SK-N-SH (cell line): Measurements from ENCODE around the gene ZG16B. TPM values are rescaled to one million over a fixed set of nuclear protein-coding genes. Genes with fewer than 3 reads are reported as not detected.

Experiments
- CTCF ChIA-PET: fragments of 300-600, 350-600 bp; formaldehyde crosslinking; extraction: SDS; loops from one replicate; lab custom pipeline; 2021; lab: Yijun Ruan, JAX
- POLR2A ChIA-PET: fragments of 350-600 bp; sonication (Branson Sonifier 250); formaldehyde crosslinking; extraction: SDS; loops from one replicate; lab custom pipeline; 2020; ENCODE audit warnings: antibody characterized with exemption, inconsistent platforms; lab: Yijun Ruan, JAX
- DNase-seq: peaks from one replicate; pipeline ENCODE4 v3.0.0; 2012
- H2AFZ ChIP-seq: fragments of 200-600 bp; sonication (generic); 2 replicates; pipeline ENCODE4 v1.8.1; 2016; ENCODE audit warnings: antibody characterized with exemption, mild to moderate bottlenecking, low read depth
- H3F3A ChIP-seq: fragments of 200-600 bp; sonication (generic); replicated peaks from 2 replicates; pipeline ENCODE3; 2016; ENCODE audit warnings: antibody characterized with exemption, mild to moderate bottlenecking; ENCODE audit not compliant: insufficient read depth
- H3K27ac ChIP-seq, 2 experiments: fragments of 200-500 bp in 1 of 2; fragments of 200-600 bp in 1 of 2; sonication (Bioruptor generic) in 1 of 2; sonication (generic), shearing (Covaris generic) in 1 of 2; 2 replicates each; pipeline versions ENCODE4 v1.5.1 to v1.6.1; 2014 to 2016; ENCODE audit warnings: low read depth in 2 of 2, inconsistent platforms in 1 of 2, low read length in 1 of 2, mild to moderate bottlenecking in 1 of 2, mixed read lengths in 1 of 2
- H3K27me3 ChIP-seq: fragments of 200-600 bp; sonication (generic), shearing (Covaris generic); 2 replicates; pipeline ENCODE4 v1.6.1; 2016; ENCODE audit warnings: mixed run types; ENCODE audit not compliant: insufficient read depth
- H3K36me3 ChIP-seq, 2 experiments: fragments of 200-500 bp in 1 of 2; fragments of 200-600 bp in 1 of 2; sonication (Bioruptor generic) in 1 of 2; sonication (generic) in 1 of 2; replicated peaks in 1 of 2; 2 replicates each; pipeline versions ENCODE3 to v1.5.1; 2014 to 2016; ENCODE audit warnings: low read length in 1 of 2, mild to moderate bottlenecking in 1 of 2; ENCODE audit not compliant: insufficient read depth in 2 of 2, control insufficient read depth in 1 of 2
- H3K4me1 ChIP-seq, 2 experiments: fragments of 200-500 bp in 1 of 2; fragments of 200-600 bp in 1 of 2; sonication (Bioruptor generic) in 1 of 2; sonication (generic), shearing (Covaris generic) in 1 of 2; 2 replicates each; pipeline versions ENCODE4 v1.5.1 to v1.6.1; 2014 to 2016; ENCODE audit warnings: low read depth in 1 of 2, low read length in 1 of 2, mixed run types in 1 of 2; ENCODE audit not compliant: insufficient read depth in 2 of 2, control insufficient read depth in 1 of 2
- H3K4me2 ChIP-seq: fragments of 200-600 bp; sonication (generic), shearing (Covaris generic); 2 replicates; pipeline ENCODE4 v1.6.1; 2017; ENCODE audit warnings: mixed run types
- H3K4me3 ChIP-seq, 2 experiments: fragments of 200-500 bp in 1 of 2; fragments of 200-600 bp in 1 of 2; sonication (Bioruptor generic) in 1 of 2; sonication (generic), shearing (Covaris generic) in 1 of 2; 2 replicates each; pipeline versions ENCODE4 v1.5.1 to v1.8.1; 2014 to 2016; ENCODE audit warnings: low read depth in 2 of 2, inconsistent platforms in 1 of 2, low read length in 1 of 2, mild to moderate bottlenecking in 1 of 2, mixed read lengths in 1 of 2, moderate library complexity in 1 of 2
- H3K79me2 ChIP-seq: fragments of 200-600 bp; sonication (generic); 2 replicates; pipeline ENCODE4 v1.8.1; 2017; ENCODE audit warnings: mild to moderate bottlenecking; ENCODE audit not compliant: insufficient read depth
- H3K9ac ChIP-seq: fragments of 200-600 bp; sonication (generic); 2 replicates; pipeline ENCODE4 v1.6.1; 2017; ENCODE audit warnings: mixed run types
- H3K9me2 ChIP-seq: fragments of 200-600 bp; sonication (generic); 2 replicates; pipeline ENCODE4 v1.6.1; 2017; ENCODE audit warnings: mixed run types
- H3K9me3 ChIP-seq: fragments of 200-600 bp; sonication (generic); 2 replicates; pipeline ENCODE4 v1.6.1; 2017; ENCODE audit warnings: mixed run types, mild to moderate bottlenecking, moderate library complexity
- H4K20me1 ChIP-seq: fragments of 200-600 bp; sonication (generic); 2 replicates; pipeline ENCODE4 v1.6.1; 2017; ENCODE audit warnings: mild to moderate bottlenecking, mixed run types; ENCODE audit not compliant: insufficient read depth
- CHD2 ChIP-seq: fragments of 150-350 bp; IDR thresholded peaks from 2 replicates; pipeline ENCODE4 v1.6.1; 2018; ENCODE audit warnings: low read length; ENCODE audit not compliant: partially characterized antibody
- ELF1 ChIP-seq: IDR thresholded peaks from 2 replicates; pipeline ENCODE4 v1.4.0; 2012
- EP300 ChIP-seq, 2 experiments: IDR thresholded peaks; 2 replicates each; pipeline versions ENCODE4 v1.4.0 to v1.6.1; 2012; ENCODE audit warnings: borderline replicate concordance in 1 of 2, low read depth in 1 of 2, low read length in 1 of 2
- EZH2phosphoT487 ChIP-seq: fragments of 200-600 bp; sonication (generic); IDR thresholded peaks from 2 replicates; pipeline ENCODE4 v1.6.1; 2017; ENCODE audit warnings: low read depth, mixed run types, mild to moderate bottlenecking, antibody characterized with exemption, moderate library complexity, borderline replicate concordance
- FOSL2 ChIP-seq: IDR thresholded peaks from 2 replicates; pipeline ENCODE4 v1.4.0; 2012; ENCODE audit warnings: low read depth, mild to moderate bottlenecking, moderate library complexity, borderline replicate concordance
- FOXJ3 ChIP-seq: sonication (generic); formaldehyde crosslinking; IDR thresholded peaks from 2 replicates; pipeline ENCODE4 v1.5.1; 2020; ENCODE audit warnings: mild to moderate bottlenecking, missing genetic modification reagents
- FOXM1 ChIP-seq: IDR thresholded peaks from 2 replicates; pipeline ENCODE4 v1.4.0; 2012; ENCODE audit warnings: low read depth, mild to moderate bottlenecking
- GABPA ChIP-seq: IDR thresholded peaks from 2 replicates; pipeline ENCODE4 v1.4.0; 2012; ENCODE audit warnings: low read depth, mild to moderate bottlenecking
- IRF3 ChIP-seq: fragments of 150-350 bp; IDR thresholded peaks from 2 replicates; pipeline ENCODE4 v1.6.1; 2016; ENCODE audit warnings: mild to moderate bottlenecking, low read depth, low read length
- JUND ChIP-seq: IDR thresholded peaks from 2 replicates; pipeline ENCODE4 v1.4.0; 2012
- MEF2A ChIP-seq: IDR thresholded peaks from 2 replicates; pipeline ENCODE4 v1.4.0; 2012; ENCODE audit warnings: low read depth, borderline replicate concordance
- RCOR1 ChIP-seq: fragments of 150-350 bp; IDR thresholded peaks from 2 replicates; pipeline ENCODE4 v1.6.1; 2017; ENCODE audit warnings: antibody characterized with exemption, low read length
- RFX5 ChIP-seq: IDR thresholded peaks from 2 replicates; pipeline ENCODE4 v1.6.1; 2012; ENCODE audit warnings: mild to moderate bottlenecking, improper control_type of control experiment, low read length
- RXRA ChIP-seq: IDR thresholded peaks from 2 replicates; pipeline ENCODE4 v1.4.0; 2012; ENCODE audit warnings: low read depth, mild to moderate bottlenecking, borderline replicate concordance
- SIN3A ChIP-seq: IDR thresholded peaks from 2 replicates; pipeline ENCODE4 v1.6.1; 2012; ENCODE audit warnings: low read depth, mild to moderate bottlenecking, low read length, moderate library complexity, borderline replicate concordance
- SMC3 ChIP-seq: IDR thresholded peaks from 2 replicates; pipeline ENCODE4 v1.6.1; 2012; ENCODE audit warnings: low read depth, low read length, improper control_type of control experiment
- USF2 ChIP-seq: fragments of 150-350 bp; IDR thresholded peaks from 2 replicates; pipeline ENCODE4 v1.6.1; 2017; ENCODE audit warnings: antibody characterized with exemption, low read length, low read depth, borderline replicate concordance
- ZBTB33 ChIP-seq: IDR thresholded peaks from 2 replicates; pipeline ENCODE4 v1.4.0; 2012; ENCODE audit warnings: low read depth, borderline replicate concordance
- WGBS: methylation state at CpG from one replicate; pipeline ENCODE4 v1.1.6; 2017; ENCODE audit warnings: low lambda C conversion rate; 5-methylcytosine and 5-hydroxymethylcytosine counted together
- polyA plus RNA-seq, 3 experiments: library from polyadenylated mRNA; depleted of rRNA; stranded (reverse); fragments of >200 nt; gene quantifications; 2 replicates each; pipeline ENCODE4 v1.2.3, GENCODE V29; 2012

Gene ZG16B
- polyA plus RNA-seq, 1 of the 3 experiments (the other 2 are of a cell fraction), result 0.26 TPM

GRCh38 chr16:2803545-2804195 lies 26.4 kb upstream of the ZG16B start:
- H2AFZ ChIP-seq, result no peak overlapping the region
- POLR2A ChIA-PET, result no interaction called here
- no peak for DNase-seq
- no peak overlapping the region; a peak in 1 of 4 replicates for H3K4me3 ChIP-seq
- no peaks in the 10 kb centered on the region for H3K36me3 ChIP-seq
- H3K79me2 ChIP-seq, result no peaks in the 10 kb centered on the region
- CTCF ChIA-PET, result no interaction called here
- no peaks in the 10 kb centered on the region for H3K27me3 ChIP-seq
- H3K27ac ChIP-seq, result no peak overlapping the region
- no peak overlapping the region for H3K4me2 ChIP-seq
- TF ChIP-seq GABPA (no peak), CHD2 (no peak), FOXM1 (no peak), MEF2A (no peak), EZH2phosphoT487 (no peak), FOXJ3 (CRISPR knock-in tag) (no peak), EP300 (IDR thresholded peaks at IDR 0.05; ENCODE audit: borderline replicate concordance in 1 of 2, low read depth in 1 of 2, low read length in 1 of 2) (no peak), RCOR1 (no peak), SIN3A (no peak), ELF1 (no peak), IRF3 (no peak), SMC3 (no peak), FOSL2 (no peak), JUND (no peak), USF2 (no peak), ZBTB33 (no peak), RXRA (no peak), RFX5 (no peak)
- WGBS, result 62% methylated on average over 3 of the region's 3 CpGs
- H3K9me2 ChIP-seq, result no peaks in the 10 kb centered on the region
- no peaks in the 10 kb centered on the region for H3F3A ChIP-seq
- H4K20me1 ChIP-seq, result no peaks in the 10 kb centered on the region
- no peak overlapping the region for H3K9ac ChIP-seq
- H3K4me1 ChIP-seq, result peaks cover 0 to 7% of the 10 kb centered on the region in 2 experiments; a peak in 1 of 4 replicates
- no peaks in the 10 kb centered on the region for H3K9me3 ChIP-seq
